Cerebellar cortex (tissue), 1 donor: ENCODE results near the gene PAQR8.
"Not testable (repeated sequence)": the region's sequence is repeated elsewhere in the genome, so short reads cannot be mapped to it uniquely, and the experiment has no call there.

Experiments used
- DNase-seq: peaks from one replicate; pipeline ENCODE4 v3.0.0-alpha.2; 2015; ENCODE audit warnings: low spot score

The PAQR8 gene

GRCh38 chr6:52377538-52378221, 15.7 kb downstream of the PAQR8 start:
- no peak for DNase-seq

GRCh38 chr6:52381249-52381648, 19.3 kb downstream of the PAQR8 start:
- no peak for DNase-seq

- DNase-seq = no peak
Observed at GRCh38 chr6:52384145-52384766, 22.3 kb downstream of the PAQR8 start.

- no peak for DNase-seq
Observed at GRCh38 chr6:52385074-52385473, 23.1 kb downstream of the PAQR8 start.

GRCh38 chr6:52388119-52388518, 26.2 kb downstream of the PAQR8 start:
- not testable (repeated sequence) for DNase-seq

GRCh38 chr6:52388790-52389189, 26.8 kb downstream of the PAQR8 start:
- peak; percentile 94 for DNase-seq

GRCh38 chr6:52389264-52389625, 27.3 kb downstream of the PAQR8 start:
- DNase-seq = no peak

GRCh38 chr6:52389626-52390360, 27.8 kb downstream of the PAQR8 start:
- DNase-seq = peak; percentile 86

- no peak for DNase-seq
Observed at GRCh38 chr6:52390361-52390727, 28.4 kb downstream of the PAQR8 start.

- DNase-seq = peak; percentile 99
Observed at GRCh38 chr6:52391599-52391998, 29.6 kb downstream of the PAQR8 start.

GRCh38 chr6:52392944-52393343, 31.0 kb downstream of the PAQR8 start:
- DNase-seq = no peak

GRCh38 chr6:52393780-52394179, 31.8 kb downstream of the PAQR8 start:
- DNase-seq = no peak

GRCh38 chr6:52394251-52394666, 32.3 kb downstream of the PAQR8 start:
- DNase-seq = no peak

- DNase-seq = no peak
Observed at GRCh38 chr6:52395969-52396368, 34.0 kb downstream of the PAQR8 start.

- DNase-seq = peak; percentile 69
Observed at GRCh38 chr6:52399511-52400312, 37.8 kb downstream of the PAQR8 start.

GRCh38 chr6:52400313-52401041, 38.5 kb downstream of the PAQR8 start:
- no peak for DNase-seq

GRCh38 chr6:52403086-52403485, 41.1 kb downstream of the PAQR8 start:
- no peak for DNase-seq

- DNase-seq = peak; percentile 98
Observed at GRCh38 chr6:52403627-52404026, 41.7 kb downstream of the PAQR8 start.

- no peak for DNase-seq
Observed at GRCh38 chr6:52405243-52405642, 43.3 kb downstream of the PAQR8 start.

- peak; percentile 74 for DNase-seq
Observed at GRCh38 chr6:52407467-52407866, 45.5 kb downstream of the PAQR8 start.

- DNase-seq = no peak
Observed at GRCh38 chr6:52409499-52409898, 47.5 kb downstream of the PAQR8 start.

- no peak for DNase-seq
Observed at GRCh38 chr6:52410979-52411378, 49.0 kb downstream of the PAQR8 start.
